ENCODE measurements around the gene SGPP2.

Gene SGPP2

GRCh38 chr2:222591661-222592060, 167.3 kb downstream of the SGPP2 start:
- no peak for DNase-seq

GRCh38 chr2:222592176-222592575, 167.8 kb downstream of the SGPP2 start:
- DNase-seq: no peak

GRCh38 chr2:222594679-222595078, 170.3 kb downstream of the SGPP2 start:
- DNase-seq: no peak

- DNase-seq: no peak
Observed at GRCh38 chr2:222595581-222595980, 171.2 kb downstream of the SGPP2 start.

GRCh38 chr2:222598611-222599010, 174.3 kb downstream of the SGPP2 start:
- DNase-seq: no peak

GRCh38 chr2:222603501-222603900, 179.2 kb downstream of the SGPP2 start:
- DNase-seq: no peak

- DNase-seq: no peak
Observed at GRCh38 chr2:222604749-222605515, 180.6 kb downstream of the SGPP2 start.

GRCh38 chr2:222606306-222606705, 182.0 kb downstream of the SGPP2 start:
- DNase-seq: no peak

GRCh38 chr2:222608081-222608480, 183.7 kb downstream of the SGPP2 start:
- DNase-seq: no peak

GRCh38 chr2:222609381-222609780, 185.0 kb downstream of the SGPP2 start:
- no peak for DNase-seq

Measured in hippocampal formation (tissue), 2 donors.